T1000 (cell line): Measurements from ENCODE around the gene CDK14.
"Not testable (repeated sequence)": the region's sequence is repeated elsewhere in the genome, so short reads cannot be mapped to it uniquely, and the experiment has no call there.

Source experiments
- DNase-seq: peaks from one replicate; lab custom pipeline; 2025; ENCODE audit warnings: mixed read lengths; lab: John Stamatoyannopoulos, UW

Gene CDK14

DNA sequence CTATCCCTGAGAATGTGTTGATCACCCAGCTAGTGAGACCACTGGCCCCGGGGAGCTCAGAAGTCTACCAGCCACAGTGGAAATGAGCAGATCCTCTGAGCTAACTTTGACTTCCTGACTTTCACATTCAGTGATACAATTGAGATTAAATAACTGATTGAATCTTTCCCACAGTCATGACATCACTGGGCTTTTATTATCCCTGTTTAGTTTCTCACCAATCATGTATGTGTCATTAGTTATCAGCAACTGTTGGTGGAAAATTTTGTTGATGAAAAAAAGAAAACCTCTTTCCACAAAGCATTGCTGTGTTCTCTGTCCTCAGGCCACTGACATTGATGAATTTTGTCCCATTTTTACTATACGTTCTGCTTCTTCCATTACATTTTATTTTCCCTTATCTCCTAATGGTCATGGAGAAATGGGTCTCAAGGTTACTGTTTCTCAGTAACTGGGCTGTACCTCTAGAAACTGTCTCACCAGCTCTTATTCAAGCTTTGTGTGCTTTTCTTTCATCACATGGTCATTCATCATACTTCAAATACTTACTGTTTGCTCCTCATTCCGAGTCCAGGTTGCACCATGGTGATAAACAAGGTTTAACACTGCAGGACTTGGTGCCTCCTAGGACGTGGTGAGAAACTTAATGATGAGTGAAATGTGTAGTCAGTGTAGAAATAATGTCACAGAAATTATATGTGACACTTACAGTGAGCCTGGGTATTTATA is 304.7 kb downstream of the CDK14 start:
- DNase-seq, result no peak

DNA sequence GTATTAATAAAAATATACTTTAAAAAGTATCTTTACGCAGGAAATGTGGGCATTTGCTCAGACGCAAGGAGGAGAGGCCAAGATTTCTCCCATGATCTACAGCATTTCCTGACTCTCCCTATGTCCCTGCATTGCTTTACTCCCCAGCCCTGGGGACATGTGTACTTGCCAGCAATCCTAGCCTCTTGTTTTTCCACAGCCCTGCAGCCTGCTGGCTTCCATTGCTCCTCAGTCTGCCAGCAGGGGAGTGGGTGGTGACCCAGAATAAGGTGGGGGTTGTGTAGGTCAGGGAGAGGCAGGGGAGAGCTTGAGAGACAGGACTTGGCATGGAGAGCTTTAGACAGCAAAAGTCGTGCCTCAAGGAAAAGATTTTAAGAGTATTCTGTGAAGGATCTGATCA is 307.7 kb downstream of the CDK14 start:
- DNase-seq, result no peak

DNA sequence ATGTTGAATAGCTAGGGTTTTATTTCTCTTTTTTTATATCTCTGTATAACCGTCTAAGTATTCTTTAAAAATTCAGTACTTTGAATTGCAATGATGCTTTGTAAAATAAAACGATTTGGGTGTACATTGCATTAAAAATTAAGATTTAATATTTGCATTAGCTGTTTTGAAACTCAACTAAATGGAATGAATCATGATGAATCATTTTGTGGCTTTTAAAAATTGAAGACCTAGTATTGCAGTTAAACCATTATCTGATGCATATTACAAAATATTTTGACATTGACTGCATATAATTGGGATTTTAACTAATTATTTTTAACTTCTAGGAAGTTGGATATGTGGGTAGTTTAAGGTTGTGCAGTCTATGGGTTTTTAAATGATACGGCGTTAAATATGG is 314.0 kb downstream of the CDK14 start:
- DNase-seq, result no peak

DNA sequence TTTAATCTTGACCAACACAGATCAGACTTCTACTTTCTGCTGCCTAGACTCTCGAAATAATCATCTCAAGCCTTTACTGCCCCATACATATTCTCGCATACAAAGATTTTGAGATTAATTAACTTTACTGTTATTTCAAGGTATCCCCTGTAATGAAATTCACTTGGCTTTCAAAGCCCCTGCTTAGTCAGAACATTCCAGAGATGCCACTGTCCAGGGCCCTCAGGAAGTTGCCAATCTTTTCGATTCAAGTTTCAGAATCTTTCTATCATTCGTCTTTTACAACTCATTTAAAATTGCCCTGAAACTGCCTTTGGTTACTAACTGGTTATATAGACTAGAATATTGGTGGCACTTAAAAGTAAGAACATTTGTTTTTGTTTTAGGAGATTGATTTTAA is 320.2 kb downstream of the CDK14 start:
- no peak for DNase-seq

DNA sequence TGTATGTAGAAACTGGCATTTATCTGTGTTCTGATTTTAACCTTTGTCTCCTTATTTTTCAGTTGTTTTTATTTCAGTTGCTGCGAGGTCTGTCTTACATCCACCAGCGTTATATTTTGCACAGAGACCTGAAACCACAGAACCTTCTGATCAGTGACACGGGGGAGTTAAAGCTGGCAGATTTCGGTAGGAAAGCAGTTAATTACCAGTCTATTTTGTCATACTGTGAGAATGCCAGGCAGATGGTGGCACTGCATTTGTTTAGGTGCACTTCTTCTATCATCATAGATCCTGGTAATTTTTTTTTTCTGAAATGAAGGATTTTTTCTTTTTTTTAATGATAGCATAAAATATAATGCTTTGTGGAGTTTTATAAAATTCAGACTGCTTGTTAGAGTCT is 321.4 kb downstream of the CDK14 start:
- no peak for DNase-seq

DNA sequence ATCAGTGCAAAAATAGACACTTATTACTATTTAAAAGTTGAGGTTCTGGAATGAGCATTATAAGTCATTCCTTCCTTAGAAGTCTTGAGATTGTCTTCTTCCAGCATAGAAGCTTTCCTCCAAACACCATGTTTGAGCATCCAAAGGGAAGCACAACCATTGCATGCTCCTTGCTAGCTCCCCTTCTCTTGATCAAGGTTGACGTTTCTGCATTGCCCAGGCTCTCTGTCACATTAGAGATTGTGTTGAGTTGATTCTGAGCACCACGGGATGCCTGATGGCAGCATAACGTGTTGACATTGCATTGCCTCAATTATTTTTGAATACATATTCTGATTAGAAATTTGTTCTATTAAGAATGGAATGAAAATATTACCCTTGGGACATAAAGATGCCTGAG is 322.2 kb downstream of the CDK14 start:
- no peak for DNase-seq

DNA sequence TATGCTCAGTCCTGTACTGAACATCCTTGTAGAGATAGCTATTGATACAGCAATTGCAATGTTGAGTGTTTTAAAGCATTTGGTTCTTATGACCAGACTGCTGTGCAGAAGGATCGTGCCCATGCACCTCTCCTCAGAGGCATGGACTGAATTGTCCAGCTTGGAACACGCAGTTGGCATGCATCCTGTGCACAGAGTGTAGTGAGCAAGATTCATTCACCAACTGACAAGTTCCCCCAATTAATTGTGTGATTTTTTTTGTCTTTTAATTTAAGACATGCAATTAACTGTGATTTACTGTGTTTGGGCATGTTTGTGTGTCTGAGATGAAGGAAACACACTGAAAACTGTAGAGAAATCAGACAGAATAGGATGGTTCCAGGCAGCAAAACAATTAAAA is 323.7 kb downstream of the CDK14 start:
- DNase-seq, result no peak

DNA sequence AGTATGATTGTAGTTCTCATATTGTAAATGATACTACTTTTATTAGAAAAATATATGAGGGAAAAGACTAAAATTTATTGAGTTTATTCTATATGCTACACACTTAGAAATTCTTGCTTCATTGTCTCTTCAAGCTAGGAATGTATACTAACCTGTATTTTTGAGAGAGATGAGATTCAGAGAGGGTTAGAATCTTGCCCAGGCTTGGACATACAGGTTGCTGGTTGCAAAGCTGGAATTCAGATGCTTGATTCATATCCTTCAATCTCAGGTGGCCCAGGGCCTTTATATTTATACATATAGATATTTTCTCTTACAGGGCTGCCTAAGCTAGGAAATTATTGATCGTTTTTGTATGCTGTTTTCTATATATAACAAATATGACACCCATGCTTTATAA is 324.2 kb downstream of the CDK14 start:
- DNase-seq, result no peak

DNA sequence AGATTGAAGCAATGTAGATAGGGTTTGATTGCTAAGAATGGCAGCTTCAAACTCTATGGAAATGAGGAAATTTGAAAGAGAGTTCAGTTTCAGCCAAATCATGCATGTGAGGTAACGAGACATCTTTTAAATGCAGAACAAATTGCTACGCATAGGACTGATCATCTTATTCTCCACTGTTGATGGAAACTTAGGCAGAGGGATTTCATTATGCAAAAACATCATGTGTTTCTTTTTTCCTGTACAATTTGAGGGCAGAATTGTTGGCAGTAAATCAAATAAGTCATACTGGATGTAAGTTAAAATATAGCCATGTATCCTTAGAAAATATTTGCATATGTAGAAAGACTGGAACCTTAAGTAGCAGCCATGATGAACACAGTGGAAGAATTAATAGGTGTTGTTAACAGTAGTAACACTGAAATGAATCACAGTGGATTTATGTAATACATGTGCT is 327.4 kb downstream of the CDK14 start:
- DNase-seq, result no peak

DNA sequence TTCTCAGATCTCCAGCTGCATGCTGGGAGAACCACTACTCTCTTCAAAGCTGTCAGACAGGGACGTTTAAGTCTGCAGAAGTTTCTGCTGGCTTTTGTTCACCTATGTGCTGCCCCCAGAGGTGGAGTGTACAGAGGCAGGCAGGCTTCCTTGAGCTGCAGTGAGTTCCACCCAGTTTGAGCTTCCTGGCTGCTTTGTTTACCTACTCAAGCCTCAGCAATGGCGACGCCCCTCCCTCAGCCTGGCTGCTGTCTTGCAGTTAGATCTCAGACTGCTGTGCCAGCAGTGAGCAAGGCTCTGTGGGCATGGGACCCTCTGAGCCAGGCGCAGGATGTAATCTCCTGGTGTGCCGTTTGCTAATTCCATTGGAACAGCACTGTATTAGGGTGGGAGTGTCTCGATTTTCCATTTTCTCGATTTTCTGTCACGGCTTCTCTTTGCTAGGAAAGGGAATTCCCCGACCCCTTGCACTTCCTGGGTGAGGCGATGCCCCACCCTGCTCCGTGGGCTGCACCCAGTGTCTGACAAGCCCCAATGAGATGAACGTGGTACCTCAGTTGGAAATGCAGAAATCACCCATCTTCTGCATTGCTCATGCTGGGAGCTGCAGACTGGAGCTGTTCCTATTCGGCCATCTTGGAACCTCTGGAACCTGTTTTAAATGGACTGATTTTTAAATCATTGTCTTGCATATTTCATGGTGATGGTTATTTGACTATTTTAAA is 332.7 kb downstream of the CDK14 start:
- not testable (repeated sequence) for DNase-seq

DNA sequence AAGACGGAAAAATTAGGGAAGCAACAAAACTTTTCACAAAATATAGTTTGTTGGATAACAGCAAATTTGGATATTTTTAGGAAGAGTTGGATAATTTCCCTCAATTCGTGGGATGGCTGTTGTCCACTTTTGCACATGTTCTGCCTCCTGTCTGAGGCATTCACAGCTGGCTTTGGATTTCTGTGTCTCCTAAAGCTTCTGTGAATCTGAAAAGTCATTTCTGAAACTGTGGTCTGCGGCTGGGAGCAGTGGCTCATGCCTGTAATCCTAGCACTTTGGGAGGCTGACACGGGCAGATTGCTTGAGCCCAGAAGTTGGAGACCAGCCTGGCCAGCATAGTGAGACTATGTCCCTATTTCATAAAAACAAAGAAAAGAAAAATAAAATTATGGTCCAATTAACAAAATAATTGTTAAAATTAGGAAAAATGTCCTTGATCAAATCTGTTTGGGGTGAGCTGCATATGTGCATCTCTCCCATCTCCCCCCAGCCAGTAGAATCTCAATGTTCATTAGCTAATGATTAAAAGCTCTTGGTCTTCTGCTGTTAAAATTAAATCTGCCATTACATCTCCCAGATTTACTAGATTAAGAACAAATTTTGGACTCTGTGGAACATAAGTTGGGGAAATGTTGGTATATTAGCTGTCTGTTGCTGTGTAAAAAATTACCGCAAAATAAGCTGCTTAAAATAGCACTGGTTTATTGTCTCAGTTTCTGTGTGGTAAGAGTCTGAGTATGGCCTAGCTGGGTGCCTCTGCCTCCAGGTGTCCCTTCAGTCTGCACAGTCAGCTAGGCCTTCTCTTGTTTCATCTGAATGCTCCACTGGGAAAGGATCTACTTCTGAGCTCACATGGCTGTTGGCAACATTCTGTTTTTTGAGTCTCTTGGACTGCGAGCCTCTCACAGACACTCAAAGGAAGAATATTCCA is 336.1 kb downstream of the CDK14 start:
- DNase-seq, result no peak

DNA sequence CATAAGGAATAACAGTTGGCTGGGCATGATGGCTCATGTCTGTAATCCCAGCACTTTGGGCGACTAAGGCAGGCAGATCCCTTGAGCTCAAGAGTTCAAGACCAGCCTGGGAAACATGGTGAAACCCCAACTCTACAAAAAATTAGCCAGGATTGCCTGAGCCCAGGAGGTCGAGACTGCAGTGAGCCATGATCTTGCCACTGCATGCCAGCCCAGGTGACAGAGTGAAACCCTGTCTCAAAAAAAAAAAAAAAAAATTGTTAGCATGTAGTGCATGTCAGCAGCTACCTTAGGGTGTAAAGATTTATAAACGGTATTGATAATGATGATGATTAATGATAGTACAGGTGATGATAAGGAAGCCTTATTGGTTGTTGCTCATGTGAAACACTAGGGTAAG is 336.9 kb downstream of the CDK14 start:
- no peak for DNase-seq

DNA sequence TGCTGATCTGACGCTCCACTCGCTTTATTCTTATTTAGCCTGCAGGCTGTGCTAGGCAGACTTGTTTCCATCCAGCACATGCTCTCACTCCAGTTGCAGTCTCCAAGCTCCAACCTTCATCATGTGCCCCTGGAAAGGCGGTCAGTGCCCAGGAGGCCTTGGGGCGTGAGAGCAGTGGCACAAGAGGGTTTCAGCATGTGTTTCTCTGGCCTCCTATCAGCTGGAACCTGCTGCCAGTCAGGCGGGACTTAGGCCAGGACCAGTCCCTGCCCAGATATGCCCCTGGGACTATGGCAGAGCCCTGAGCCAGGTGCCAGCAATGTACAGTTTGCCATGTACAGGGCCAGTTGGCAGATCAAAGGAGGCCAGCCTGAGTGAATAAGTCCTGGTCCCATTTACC is 337.9 kb downstream of the CDK14 start:
- DNase-seq, result no peak

DNA sequence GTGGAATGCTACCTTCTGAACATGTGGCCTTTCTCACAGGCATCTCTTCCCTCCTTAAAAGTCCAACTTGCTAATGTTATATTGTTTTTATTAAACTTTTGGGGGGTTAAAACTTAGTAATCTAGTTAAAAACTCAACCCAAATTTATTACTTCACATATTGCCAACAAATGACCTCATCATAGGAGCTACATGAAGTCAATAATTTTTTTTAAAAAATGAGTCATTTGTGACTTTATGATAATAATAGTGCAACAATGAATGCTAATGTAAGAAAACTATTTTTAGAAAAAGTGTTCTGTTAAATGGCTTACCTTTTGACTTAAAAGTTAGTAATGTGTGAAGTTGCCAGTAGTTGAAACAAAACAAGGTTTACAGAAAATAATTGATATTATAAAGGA is 342.2 kb downstream of the CDK14 start:
- DNase-seq, result no peak

DNA sequence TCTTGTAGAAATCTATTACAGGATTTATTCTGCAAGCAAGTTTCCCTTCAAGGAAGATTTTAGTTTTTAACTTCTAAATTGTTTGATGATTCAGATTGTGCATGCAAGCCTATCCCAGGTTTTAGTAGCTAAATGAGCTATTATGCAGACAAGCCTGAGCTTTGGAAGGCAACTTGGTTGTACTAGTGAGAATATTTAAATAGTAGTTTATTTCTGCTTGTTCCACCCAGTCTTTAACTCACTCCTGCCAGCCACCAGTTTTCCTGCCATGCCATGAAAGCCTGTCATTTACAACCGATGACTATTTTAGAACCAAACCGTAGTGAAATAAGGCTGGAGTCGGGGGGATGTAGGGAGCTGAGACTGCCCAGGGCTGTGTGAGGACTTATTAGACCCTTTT is 343.5 kb downstream of the CDK14 start:
- no peak for DNase-seq

DNA sequence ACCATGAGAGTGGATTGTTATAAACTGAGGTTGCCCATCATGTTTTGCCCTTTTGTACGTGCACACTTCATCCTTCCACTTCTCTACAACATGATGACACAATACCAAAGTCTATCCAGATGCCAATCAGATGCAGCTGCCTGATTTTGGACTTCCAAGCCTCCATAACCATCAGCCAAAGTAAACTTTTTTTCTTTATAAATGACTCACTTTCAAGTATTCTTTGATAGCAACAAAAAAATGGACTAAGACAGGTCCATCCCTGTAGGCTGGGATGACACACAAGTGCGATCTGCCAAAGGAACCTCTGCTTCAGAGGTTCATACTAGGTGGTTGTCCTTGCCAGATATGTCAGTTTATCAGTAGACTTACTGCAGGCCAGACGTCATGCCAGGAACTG is 347.9 kb downstream of the CDK14 start:
- no peak for DNase-seq

DNA sequence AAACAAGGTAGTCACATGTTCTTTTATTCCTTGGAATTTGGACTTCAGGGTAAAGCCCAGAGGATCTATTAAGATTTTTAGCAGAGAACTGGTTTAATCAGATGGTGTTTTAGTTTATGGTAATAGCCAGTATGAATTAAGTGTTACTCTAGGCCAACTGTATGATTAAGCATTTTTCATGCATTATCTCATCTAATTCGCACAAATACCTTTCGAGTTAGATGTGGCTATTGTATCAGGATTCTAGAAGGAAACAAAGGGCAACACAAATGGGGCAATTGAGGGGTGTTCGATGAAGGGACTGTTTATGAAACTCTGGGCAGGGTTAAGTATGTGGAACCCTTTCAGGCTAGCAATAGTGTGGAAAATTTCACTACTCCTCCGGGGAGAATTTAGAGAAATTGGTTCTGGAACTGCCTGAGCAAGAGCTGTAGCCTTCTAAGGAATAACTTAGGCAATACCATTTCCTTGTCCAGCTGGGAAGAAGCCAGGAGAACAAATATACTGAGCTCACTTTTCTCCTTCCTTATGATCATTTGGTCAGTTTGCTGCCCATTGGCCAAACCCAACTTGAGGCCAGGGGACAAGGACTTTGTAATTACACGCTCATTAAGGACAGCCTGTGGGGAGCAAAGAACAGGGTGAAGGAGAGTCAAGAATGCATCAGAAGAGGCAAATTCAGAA is 349.1 kb downstream of the CDK14 start:
- no peak for DNase-seq

DNA sequence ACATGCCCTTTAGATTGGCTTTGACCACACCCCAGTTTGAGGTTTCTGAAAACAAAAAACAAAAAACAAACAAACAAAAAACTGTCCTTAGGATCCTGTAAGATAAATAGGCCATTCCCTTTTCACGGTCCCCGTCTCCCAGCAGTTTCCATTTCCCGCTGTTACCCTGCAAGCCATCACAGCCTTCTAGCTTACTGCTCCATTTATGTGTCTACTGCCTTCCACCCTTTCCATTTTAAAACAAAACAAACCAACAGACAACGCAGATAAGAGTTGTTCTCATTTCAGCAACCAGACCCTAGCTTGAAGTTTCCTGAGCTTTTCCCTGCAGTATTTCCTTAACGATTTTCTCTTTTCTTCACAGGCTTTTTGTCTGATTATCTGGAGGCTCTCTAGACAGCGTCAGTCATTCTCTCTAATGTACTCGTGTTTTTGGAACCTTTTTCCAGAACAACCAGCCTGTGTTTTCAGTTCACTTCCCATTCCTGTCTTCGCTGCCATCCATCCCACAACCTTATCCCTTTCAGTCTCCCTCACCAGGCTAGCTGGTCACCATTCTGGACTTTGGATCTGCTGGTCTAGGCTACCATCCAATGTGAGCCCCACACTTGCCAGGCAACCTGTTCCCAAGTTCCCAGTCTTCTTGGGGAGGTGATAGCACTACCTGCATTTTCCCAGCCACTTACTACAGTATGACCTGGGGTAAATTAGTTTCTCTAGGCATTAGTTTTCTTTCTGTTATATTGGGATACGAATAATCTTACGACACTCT is 350.8 kb downstream of the CDK14 start:
- no peak for DNase-seq

DNA sequence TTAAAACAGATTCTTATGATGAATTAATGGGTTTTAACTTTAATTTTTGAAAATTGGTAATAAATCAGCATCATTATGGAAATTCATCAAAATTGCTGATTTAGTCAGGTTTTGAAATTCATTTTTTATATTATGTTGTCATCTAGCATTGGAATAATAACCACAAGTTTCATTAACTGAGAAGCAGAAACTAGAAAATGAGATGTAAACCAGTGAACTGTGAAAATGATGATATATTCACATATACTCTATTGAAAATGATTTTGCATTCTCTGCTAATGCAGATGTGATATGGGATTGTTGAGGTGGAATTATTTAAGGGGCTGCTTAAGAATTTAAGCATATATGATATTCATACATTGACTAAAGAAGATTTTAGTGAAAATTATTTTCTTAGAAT is 352.0 kb downstream of the CDK14 start:
- no peak for DNase-seq

DNA sequence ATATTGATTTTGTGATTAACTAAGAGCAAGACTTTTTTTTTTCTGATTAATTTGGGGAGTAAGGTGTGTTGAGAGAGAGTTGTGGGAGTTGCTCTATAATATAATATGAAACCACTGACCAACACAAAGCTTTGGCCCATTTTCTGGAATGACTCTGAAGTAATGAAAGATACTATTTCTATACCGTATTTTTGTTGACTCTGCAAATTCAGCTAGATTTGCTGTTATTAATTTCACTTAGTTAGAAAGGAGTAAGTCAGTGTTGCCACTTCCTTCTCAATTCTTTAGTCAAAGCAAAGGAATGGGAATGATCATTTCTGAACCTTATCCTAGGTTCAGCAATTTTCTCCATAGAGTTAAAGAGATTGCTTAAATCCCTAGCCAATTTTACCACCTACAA is 355.1 kb downstream of the CDK14 start:
- DNase-seq, result no peak
